GM21367 (cell line): ENCODE data around the gene EEF1AKMT4.

Experiments
- ATAC-seq: cut with Tn5 transposase; IDR thresholded peaks from one replicate; pipeline ENCODE4 v1.9.1; 2021; ENCODE audit not compliant: unreplicated experiment

The EEF1AKMT4 gene

GRCh38 chr3:184249412-184250166, at the start of gene EEF1AKMT4:
EEF1AKMT4 (plus strand) TSS chr3:184249672; CDS start chr3:184249695, 23 bp downstream.
- ATAC-seq, result peak; percentile 84

- no peak for ATAC-seq
Observed at GRCh38 chr3:184200825-184201224, 48.6 kb upstream of the EEF1AKMT4 start.

- ATAC-seq, result no peak
Observed at GRCh38 chr3:184203526-184203925, 45.9 kb upstream of the EEF1AKMT4 start.

- ATAC-seq, result no peak
Observed at GRCh38 chr3:184209146-184209923, 40.1 kb upstream of the EEF1AKMT4 start.

GRCh38 chr3:184211297-184211696, 38.2 kb upstream of the EEF1AKMT4 start:
- ATAC-seq, result no peak

- ATAC-seq, result no peak
Observed at GRCh38 chr3:184211718-184212117, 37.8 kb upstream of the EEF1AKMT4 start.

GRCh38 chr3:184218814-184219213, 30.7 kb upstream of the EEF1AKMT4 start:
- ATAC-seq, result no peak

- no peak for ATAC-seq
Observed at GRCh38 chr3:184222521-184222920, 27.0 kb upstream of the EEF1AKMT4 start.

GRCh38 chr3:184223946-184224345, 25.5 kb upstream of the EEF1AKMT4 start:
- ATAC-seq, result no peak

- ATAC-seq, result no peak
Observed at GRCh38 chr3:184227481-184227935, 22.0 kb upstream of the EEF1AKMT4 start.

GRCh38 chr3:184228376-184229137, 20.9 kb upstream of the EEF1AKMT4 start:
- ATAC-seq, result no peak

GRCh38 chr3:184229394-184230080, 19.9 kb upstream of the EEF1AKMT4 start, which contains the start of gene VWA5B2:
VWA5B2 (plus strand) TSS chr3:184229585; CDS start chr3:184230529, 944 bp downstream.
- peak; percentile 71 for ATAC-seq

GRCh38 chr3:184230081-184230602, 19.3 kb upstream of the EEF1AKMT4 start:
- ATAC-seq, result no peak

GRCh38 chr3:184230603-184231528, 18.6 kb upstream of the EEF1AKMT4 start:
- no peak for ATAC-seq

- ATAC-seq, result no peak
Observed at GRCh38 chr3:184231671-184232070, 17.8 kb upstream of the EEF1AKMT4 start.

GRCh38 chr3:184233127-184233843, 16.2 kb upstream of the EEF1AKMT4 start:
- ATAC-seq, result no peak

GRCh38 chr3:184234224-184234623, 15.2 kb upstream of the EEF1AKMT4 start:
- ATAC-seq, result no peak

GRCh38 chr3:184234671-184235380, 14.6 kb upstream of the EEF1AKMT4 start:
- no peak for ATAC-seq
